Gastrocnemius medialis (tissue), 4 donors: ENCODE measurements around the gene ZNF397.

ENCODE experiments used
- CTCF ChIP-seq, 5 experiments: fragments of 450-650 bp in 3 of 5; fragments of 200-600 bp in 2 of 5; sonication (generic) in 2 of 5; IDR thresholded peaks in 4 of 5; conservative IDR thresholded peaks in 1 of 5; 1 replicate in 4 of 5; 2 replicates in 1 of 5; pipeline ENCODE4 v1.5.1; 2016 to 2019; ENCODE audit warnings: antibody characterized with exemption in 5 of 5, mild to moderate bottlenecking in 3 of 5, moderate library complexity in 3 of 5
- POLR2A ChIP-seq, 2 donors: fragments of 450-650 bp; IDR thresholded peaks; one replicate each; pipeline ENCODE4 v1.6.1; 2017; ENCODE audit warnings: antibody characterized with exemption in 2 of 2, mild to moderate bottlenecking in 2 of 2, moderate library complexity in 2 of 2

GRCh38 chr18:35245719-35246317, 5.0 kb downstream of the ZNF397 start:
- TF ChIP-seq CTCF (IDR thresholded peaks at IDR 0.05 in 4 of 5, conservative IDR thresholded peaks at IDR 0.05 in 1 of 5) (no peak), POLR2A (IDR thresholded peaks at IDR 0.05) (no peak)
